ENCODE data around the gene ARHGAP29.

DNA sequence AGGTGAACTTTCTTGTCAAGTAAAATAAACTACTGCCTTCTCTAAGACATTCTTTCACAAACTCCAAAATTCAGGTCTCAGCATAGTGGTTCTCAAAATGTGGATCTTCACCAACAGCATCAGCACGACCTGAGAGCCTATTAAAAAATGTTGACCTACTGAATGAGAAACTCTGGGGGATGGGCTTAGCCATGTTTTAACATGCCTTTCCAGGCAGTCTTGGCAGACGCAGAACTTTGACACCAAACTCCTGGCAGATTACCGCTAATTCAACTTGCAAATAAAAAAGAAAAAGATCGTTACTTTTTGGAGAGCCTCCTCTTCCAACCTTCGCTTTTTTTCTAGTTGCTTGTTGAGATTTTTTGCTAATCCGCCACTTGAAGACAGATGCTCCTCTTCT, 35.1 kb downstream of the ARHGAP29 start:
- TF ChIP-seq CTCF (conservative IDR thresholded peaks at IDR 0.05; ENCODE audit: low read depth, low read length) (no peak), EZH2 (IDR thresholded peaks at IDR 0.05; ENCODE audit: borderline replicate concordance, low read depth, low read length, poor library complexity, severe bottlenecking) (no peak)

Data from A673 (cell line).